Neural progenitor cell (in vitro differentiated cells): Measurements from ENCODE around the gene PACS1.

Source experiments
- EZH2 ChIP-seq: fragments of 200-600 bp; sonication (generic); IDR thresholded peaks from 2 replicates; pipeline ENCODE4 v1.6.1; 2017; ENCODE audit warnings: antibody characterized with exemption, mild to moderate bottlenecking, moderate library complexity
- TF ChIP-seq, protein P1 (sequence below): fragments of 200-600 bp; sonication (generic); IDR thresholded peaks from 2 replicates; pipeline ENCODE4 v1.5.1; 2017; ENCODE audit warnings: antibody characterized with exemption, mild to moderate bottlenecking

DNA sequence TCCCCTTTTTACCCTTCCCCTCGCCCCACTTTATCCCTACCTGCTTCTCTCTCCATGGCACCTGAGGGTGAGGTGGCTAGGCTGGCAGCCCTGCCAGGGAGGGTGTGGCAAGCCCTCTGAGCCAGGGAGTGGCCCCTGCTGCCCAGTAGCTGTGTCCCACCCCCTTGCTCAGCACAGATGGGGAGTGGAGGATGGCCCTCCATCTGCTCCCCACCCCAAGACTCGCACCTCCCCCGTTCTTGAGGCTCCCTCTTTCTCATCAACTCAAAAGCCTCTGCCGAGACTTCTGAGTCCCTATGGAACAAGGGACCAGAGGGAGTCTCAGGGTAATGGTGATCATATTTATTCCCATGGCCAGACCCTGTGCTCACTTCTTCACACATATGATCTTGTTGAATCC, 223.3 kb downstream of the PACS1 start:
- TF ChIP-seq, protein P1, sequence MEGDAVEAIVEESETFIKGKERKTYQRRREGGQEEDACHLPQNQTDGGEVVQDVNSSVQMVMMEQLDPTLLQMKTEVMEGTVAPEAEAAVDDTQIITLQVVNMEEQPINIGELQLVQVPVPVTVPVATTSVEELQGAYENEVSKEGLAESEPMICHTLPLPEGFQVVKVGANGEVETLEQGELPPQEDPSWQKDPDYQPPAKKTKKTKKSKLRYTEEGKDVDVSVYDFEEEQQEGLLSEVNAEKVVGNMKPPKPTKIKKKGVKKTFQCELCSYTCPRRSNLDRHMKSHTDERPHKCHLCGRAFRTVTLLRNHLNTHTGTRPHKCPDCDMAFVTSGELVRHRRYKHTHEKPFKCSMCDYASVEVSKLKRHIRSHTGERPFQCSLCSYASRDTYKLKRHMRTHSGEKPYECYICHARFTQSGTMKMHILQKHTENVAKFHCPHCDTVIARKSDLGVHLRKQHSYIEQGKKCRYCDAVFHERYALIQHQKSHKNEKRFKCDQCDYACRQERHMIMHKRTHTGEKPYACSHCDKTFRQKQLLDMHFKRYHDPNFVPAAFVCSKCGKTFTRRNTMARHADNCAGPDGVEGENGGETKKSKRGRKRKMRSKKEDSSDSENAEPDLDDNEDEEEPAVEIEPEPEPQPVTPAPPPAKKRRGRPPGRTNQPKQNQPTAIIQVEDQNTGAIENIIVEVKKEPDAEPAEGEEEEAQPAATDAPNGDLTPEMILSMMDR = no peak
- TF ChIP-seq EZH2 = no peak
